IMR-90 (cell line): Measurements from ENCODE around the gene ASPN. TPM values are rescaled to one million over a fixed set of nuclear protein-coding genes. Genes with fewer than 3 reads are reported as not detected.

Experiments
- ATAC-seq: fragments of 200-7000 bp; cut with Tn5 transposase; 2 replicates; pipeline ENCODE4 v1.9.1; 2020; ENCODE audit warnings: low read depth, mild to moderate bottlenecking, moderate library complexity
- BruUV-seq: library from RNA; stranded (reverse); fragments of 400-500 nt; replicated peaks from 2 replicates; lab custom pipeline; 2021; lab: Mats Ljungman, UMichigan
- CTCF ChIA-PET: fragments of 300-600 bp; formaldehyde crosslinking; extraction: SDS; loops from one replicate; lab custom pipeline; 2021; ENCODE audit warnings: antibody characterized with exemption; lab: Yijun Ruan, JAX
- POLR2A ChIA-PET: fragments of 300-600 bp; sonication (Branson Sonifier 250); formaldehyde crosslinking; loops from one replicate; lab custom pipeline; 2022; ENCODE audit warnings: antibody characterized with exemption; ENCODE audit not compliant: unreplicated experiment; lab: Charles Lee
- DNase-seq: peaks from one replicate; pipeline ENCODE4 v3.0.0; 2013
- H2AFZ ChIP-seq: replicated peaks from 2 replicates; pipeline ENCODE3; 2013; ENCODE audit warnings: low read length, mild to moderate bottlenecking; ENCODE audit not compliant: poor library complexity
- H2AK5ac ChIP-seq: 2 replicates; pipeline ENCODE4 v1.6.1; 2013; ENCODE audit warnings: low read depth, low read length, inconsistent platforms
- H2AK9ac ChIP-seq: replicated peaks from 2 replicates; pipeline ENCODE3; 2013; ENCODE audit warnings: mild to moderate bottlenecking, low read depth, low read length, moderate library complexity; ENCODE audit not compliant: poor library complexity
- H2BK120ac ChIP-seq: 2 replicates; pipeline ENCODE4 v1.6.1; 2013; ENCODE audit warnings: low read depth, low read length, inconsistent platforms
- H2BK15ac ChIP-seq: 3 replicates; pipeline ENCODE4 v1.6.1; 2013; ENCODE audit warnings: low read depth, low read length, inconsistent platforms
- H2BK20ac ChIP-seq: 2 replicates; pipeline ENCODE4 v1.6.1; 2013; ENCODE audit warnings: low read depth, mild to moderate bottlenecking, inconsistent platforms, low read length, moderate library complexity
- H2BK5ac ChIP-seq: 2 replicates; pipeline ENCODE4 v1.6.1; 2013; ENCODE audit warnings: mild to moderate bottlenecking, low read depth, low read length, inconsistent platforms; ENCODE audit not compliant: poor library complexity, severe bottlenecking
- H3K14ac ChIP-seq: replicated peaks from 2 replicates; pipeline ENCODE4 v1.6.1; 2013; ENCODE audit warnings: low read depth, low read length, inconsistent platforms
- H3K18ac ChIP-seq: 2 replicates; pipeline ENCODE4 v1.6.1; 2013; ENCODE audit warnings: low read depth, low read length, control low read depth
- H3K23ac ChIP-seq: 2 replicates; pipeline ENCODE4 v1.6.1; 2013; ENCODE audit warnings: low read depth, low read length, inconsistent platforms
- H3K27ac ChIP-seq: 2 replicates; pipeline ENCODE4 v1.5.1; 2013; ENCODE audit warnings: mild to moderate bottlenecking, control low read depth, low read length; ENCODE audit not compliant: insufficient read depth
- H3K27me3 ChIP-seq: 2 replicates; pipeline ENCODE4 v1.6.1; 2013; ENCODE audit warnings: low read length; ENCODE audit not compliant: control insufficient read depth, insufficient read depth
- H3K36me3 ChIP-seq: 2 replicates; pipeline ENCODE4 v1.6.1; 2013; ENCODE audit warnings: low read length, mixed read lengths; ENCODE audit not compliant: control insufficient read depth, insufficient read depth
- H3K4ac ChIP-seq: 2 replicates; pipeline ENCODE4 v1.6.1; 2013; ENCODE audit warnings: low read depth, low read length, inconsistent platforms
- H3K4me1 ChIP-seq: 2 replicates; pipeline ENCODE4 v1.6.1; 2013; ENCODE audit warnings: low read length, mixed read lengths; ENCODE audit not compliant: control insufficient read depth, insufficient read depth
- H3K4me2 ChIP-seq: 2 replicates; pipeline ENCODE4 v1.6.1; 2013; ENCODE audit warnings: low read depth, mild to moderate bottlenecking, control low read depth, low read length, moderate library complexity
- H3K4me3 ChIP-seq: 2 replicates; pipeline ENCODE4 v1.5.1; 2013; ENCODE audit warnings: low read depth, mild to moderate bottlenecking, control low read depth, low read length, moderate library complexity; ENCODE audit not compliant: insufficient read depth
- H3K56ac ChIP-seq: 2 replicates; pipeline ENCODE4 v1.6.1; 2013; ENCODE audit warnings: low read length, inconsistent platforms; ENCODE audit not compliant: insufficient read depth; ENCODE audit errors: extremely low read depth
- H3K79me1 ChIP-seq, 2 experiments: 2 replicates each; pipeline ENCODE4 v1.6.1; 2013; ENCODE audit warnings: low read length in 2 of 2, inconsistent platforms in 1 of 2, low read depth in 1 of 2
- H3K9ac ChIP-seq: 2 replicates; pipeline ENCODE4 v1.6.1; 2013; ENCODE audit warnings: low read depth, low read length, control low read depth
- H3K9me1 ChIP-seq: 2 replicates; pipeline ENCODE4 v1.6.1; 2013; ENCODE audit warnings: low read length, inconsistent platforms; ENCODE audit not compliant: insufficient read depth
- H3K9me3 ChIP-seq: 2 replicates; pipeline ENCODE4 v1.6.1; 2013; ENCODE audit warnings: low read length; ENCODE audit not compliant: control insufficient read depth, insufficient read depth
- H4K20me1 ChIP-seq: 2 replicates; pipeline ENCODE4 v1.6.1; 2013; ENCODE audit warnings: low read length, inconsistent platforms; ENCODE audit not compliant: insufficient read depth
- H4K5ac ChIP-seq: 2 replicates; pipeline ENCODE4 v1.6.1; 2013; ENCODE audit warnings: mild to moderate bottlenecking, low read depth, low read length, control low read depth
- H4K8ac ChIP-seq, 2 experiments: 2 replicates each; pipeline ENCODE4 v1.6.1; 2013; ENCODE audit warnings: low read depth in 2 of 2, low read length in 2 of 2, control low read depth in 1 of 2, inconsistent platforms in 1 of 2
- H4K91ac ChIP-seq: 2 replicates; pipeline ENCODE4 v1.6.1; 2013; ENCODE audit warnings: low read depth, low read length, inconsistent platforms; ENCODE audit not compliant: insufficient read depth
- BHLHE40 ChIP-seq: fragments of 150-350 bp; IDR thresholded peaks from 2 replicates; pipeline ENCODE4 v1.6.1; 2016; ENCODE audit warnings: mild to moderate bottlenecking, low read depth, low read length
- CEBPB ChIP-seq: IDR thresholded peaks from 2 replicates; pipeline ENCODE4 v1.6.1; 2012; ENCODE audit warnings: low read depth, low read length, improper control_type of control experiment
- CHD1 ChIP-seq: IDR thresholded peaks from 2 replicates; pipeline ENCODE4 v1.6.1; 2012; ENCODE audit warnings: low read depth, low read length, improper control_type of control experiment
- MAFK ChIP-seq: IDR thresholded peaks from 2 replicates; pipeline ENCODE4 v1.6.1; 2012; ENCODE audit warnings: low read depth, low read length, improper control_type of control experiment
- MAZ ChIP-seq: IDR thresholded peaks from 2 replicates; pipeline ENCODE4 v1.6.1; 2012; ENCODE audit warnings: low read depth, mild to moderate bottlenecking, low read length, improper control_type of control experiment, moderate library complexity, borderline replicate concordance
- MXI1 ChIP-seq: IDR thresholded peaks from 2 replicates; pipeline ENCODE4 v1.6.1; 2012; ENCODE audit warnings: low read depth, mild to moderate bottlenecking, low read length, moderate library complexity, borderline replicate concordance
- RAD21 ChIP-seq: IDR thresholded peaks from 2 replicates; pipeline ENCODE4 v1.6.1; 2012; ENCODE audit warnings: low read length, improper control_type of control experiment
- RFX5 ChIP-seq: IDR thresholded peaks from 2 replicates; pipeline ENCODE4 v1.8.0; 2012; ENCODE audit warnings: low read depth, mild to moderate bottlenecking, low read length, moderate library complexity
- SMC3 ChIP-seq: fragments of 150-350 bp; IDR thresholded peaks from 2 replicates; pipeline ENCODE4 v1.6.1; 2016; ENCODE audit warnings: low read depth, mild to moderate bottlenecking, antibody characterized with exemption, low read length, moderate library complexity
- WGBS, 2 experiments: methylation state at CpG; one replicate each; pipeline versions ENCODE4 v1.1.5 to v1.1.7; 2013; ENCODE audit warnings: missing lambda C conversion rate in 2 of 2; ENCODE audit not compliant: insufficient read length in 1 of 2; ENCODE audit errors: extremely low coverage in 2 of 2; 5-methylcytosine and 5-hydroxymethylcytosine counted together
- dilution Hi-C: fragments of 300-500 bp; cut with HindIII; formaldehyde crosslinking; loops from one replicate; pipeline ENCODE4 v1.14.3; 2018; ENCODE audit warnings: low sequenced_read_pairs; ENCODE audit not compliant: unreplicated experiment
- in situ Hi-C: fragments of 300-500 bp; cut with MboI; formaldehyde crosslinking; loops from 3 replicates; pipeline ENCODE4 v1.14.3; 2019; ENCODE audit warnings: low sequenced_read_pairs, inconsistent platforms, mixed read lengths
- intact Hi-C: fragments of 100-400 bp; cut with micrococcal nuclease; formaldehyde crosslinking; loops from 2 replicates; pipeline ENCODE4 v1.10.0; 2022
- polyA plus RNA-seq, 3 experiments: library from polyadenylated mRNA; depleted of rRNA; stranded (reverse); fragments of >200 nt; gene quantifications; 2 replicates each; pipeline ENCODE4 v1.2.3, GENCODE V29; 2012; ENCODE audit warnings: low replicate concordance in 1 of 3
- total RNA-seq: library from RNA; depleted of rRNA; stranded (reverse); fragments of >200 nt; gene quantifications from 2 replicates; pipeline ENCODE4 v1.2.3, GENCODE V29; 2012
- TF ChIP-seq, protein P1 (sequence below): fragments of 150-350 bp; IDR thresholded peaks from 2 replicates; pipeline ENCODE4 v1.6.1; 2016; ENCODE audit warnings: low read depth, mild to moderate bottlenecking, low read length, moderate library complexity, borderline replicate concordance
- TF ChIP-seq, protein P2 (sequence below): conservative IDR thresholded peaks from 2 replicates; pipeline ENCODE4 v1.5.1; 2012; ENCODE audit warnings: mild to moderate bottlenecking, low read depth, low read length, improper control_type of control experiment

The ASPN gene
- total and polyA plus RNA-seq, 2 of the 4 experiments (the other 2 are of a cell fraction): under 0.01 to 0.09 TPM

DNA sequence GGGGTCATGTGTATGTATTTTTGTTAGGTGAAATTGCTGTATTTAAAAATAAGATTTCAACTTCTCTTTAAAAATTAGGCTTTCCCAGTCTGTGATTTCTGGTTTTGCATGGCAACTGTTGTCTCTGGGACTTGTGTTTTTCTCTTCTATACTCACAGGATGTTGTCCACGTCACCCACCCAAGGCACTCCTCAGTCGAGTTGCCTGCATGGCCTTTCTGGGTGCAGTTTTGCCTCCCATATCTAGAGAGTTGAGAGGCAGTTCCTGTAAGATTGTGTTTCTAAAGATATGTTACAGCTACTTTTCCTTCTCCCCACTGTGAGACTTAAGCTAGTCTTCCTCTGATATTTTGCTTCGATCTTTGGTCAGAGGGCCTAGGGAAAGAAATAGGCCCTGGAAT lies 2.3 kb upstream of the ASPN start:
- Histone ChIP-seq H3K56ac (no peak overlapping the region), H2BK120ac (peak overlapping the region; percentile 35; the same call in 1 of the 2 replicates), H2BK15ac (peak overlapping the region; percentile 81; the same call in 1 of the 3 replicates), H3K4me3 (no peak overlapping the region), H3K9me1 (peaks cover 9% of the 10 kb centered on the region), H3K14ac (peak overlapping the region; percentile 26), H3K23ac (no peak overlapping the region), H3K4me1 (peaks cover 19% of the 10 kb centered on the region), H3K4ac (peak overlapping the region; percentile 34; the same call in 1 of the 2 replicates), H4K5ac (no peak overlapping the region), H2AK9ac (no peak overlapping the region), H3K27me3 (no peaks in the 10 kb centered on the region), H3K79me1 (peaks cover 0 to 2% of the 10 kb centered on the region in 2 experiments; a peak in 1 of 4 replicates), H3K4me2 (no peak overlapping the region), H3K27ac (no peak overlapping the region), H3K9me3 (no peaks in the 10 kb centered on the region), H3K9ac (no peak overlapping the region), H2AFZ (no peak overlapping the region), H2AK5ac (peak overlapping the region; percentile 56; the same call in 1 of the 2 replicates), H3K36me3 (no peaks in the 10 kb centered on the region), H4K91ac (peak overlapping the region; percentile 58; the same call in 1 of the 2 replicates), H3K18ac (peak overlapping the region; percentile 76; the same call in 1 of the 2 replicates), H4K20me1 (no peaks in the 10 kb centered on the region), H4K8ac (peak overlapping the region in 1 of 2 experiments; percentile 50; a peak in 1 of 4 replicates), H2BK20ac (peak overlapping the region; percentile 64; the same call in 1 of the 2 replicates), H2BK5ac (peak overlapping the region; percentile 40)
- ChIA-PET CTCF (no interaction called here), POLR2A (no interaction called here)
- ATAC-seq (no peak), DNase-seq (no peak)
- BruUV-seq: no TSS peak
- TF ChIP-seq CEBPB: no peak
- TF ChIP-seq MAFK: no peak
- no peak for TF ChIP-seq MXI1
- TF ChIP-seq, protein P1, sequence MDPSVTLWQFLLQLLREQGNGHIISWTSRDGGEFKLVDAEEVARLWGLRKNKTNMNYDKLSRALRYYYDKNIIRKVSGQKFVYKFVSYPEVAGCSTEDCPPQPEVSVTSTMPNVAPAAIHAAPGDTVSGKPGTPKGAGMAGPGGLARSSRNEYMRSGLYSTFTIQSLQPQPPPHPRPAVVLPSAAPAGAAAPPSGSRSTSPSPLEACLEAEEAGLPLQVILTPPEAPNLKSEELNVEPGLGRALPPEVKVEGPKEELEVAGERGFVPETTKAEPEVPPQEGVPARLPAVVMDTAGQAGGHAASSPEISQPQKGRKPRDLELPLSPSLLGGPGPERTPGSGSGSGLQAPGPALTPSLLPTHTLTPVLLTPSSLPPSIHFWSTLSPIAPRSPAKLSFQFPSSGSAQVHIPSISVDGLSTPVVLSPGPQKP: no peak
- TF ChIP-seq MAZ: no peak
- no peak for TF ChIP-seq SMC3
- TF ChIP-seq RFX5: no peak
- no peak for TF ChIP-seq CHD1
- TF ChIP-seq RAD21: no peak
- no peak for TF ChIP-seq BHLHE40
- TF ChIP-seq, protein P2, sequence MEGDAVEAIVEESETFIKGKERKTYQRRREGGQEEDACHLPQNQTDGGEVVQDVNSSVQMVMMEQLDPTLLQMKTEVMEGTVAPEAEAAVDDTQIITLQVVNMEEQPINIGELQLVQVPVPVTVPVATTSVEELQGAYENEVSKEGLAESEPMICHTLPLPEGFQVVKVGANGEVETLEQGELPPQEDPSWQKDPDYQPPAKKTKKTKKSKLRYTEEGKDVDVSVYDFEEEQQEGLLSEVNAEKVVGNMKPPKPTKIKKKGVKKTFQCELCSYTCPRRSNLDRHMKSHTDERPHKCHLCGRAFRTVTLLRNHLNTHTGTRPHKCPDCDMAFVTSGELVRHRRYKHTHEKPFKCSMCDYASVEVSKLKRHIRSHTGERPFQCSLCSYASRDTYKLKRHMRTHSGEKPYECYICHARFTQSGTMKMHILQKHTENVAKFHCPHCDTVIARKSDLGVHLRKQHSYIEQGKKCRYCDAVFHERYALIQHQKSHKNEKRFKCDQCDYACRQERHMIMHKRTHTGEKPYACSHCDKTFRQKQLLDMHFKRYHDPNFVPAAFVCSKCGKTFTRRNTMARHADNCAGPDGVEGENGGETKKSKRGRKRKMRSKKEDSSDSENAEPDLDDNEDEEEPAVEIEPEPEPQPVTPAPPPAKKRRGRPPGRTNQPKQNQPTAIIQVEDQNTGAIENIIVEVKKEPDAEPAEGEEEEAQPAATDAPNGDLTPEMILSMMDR: no peak
- in situ Hi-C loops (no loop called here), intact Hi-C loops (no loop called here), dilution Hi-C loops (no loop called here)
- no CpG with 5 or more reads among the region's 3 CpGs for WGBS, 2 experiments
